Hepatocyte (in vitro differentiated cells): ENCODE measurements around the gene PRAMEF2. TPM values are rescaled to one million over a fixed set of nuclear protein-coding genes. Genes with fewer than 3 reads are reported as not detected.
"Not testable (repeated sequence)": the region's sequence is repeated elsewhere in the genome, so short reads cannot be mapped to it uniquely, and the experiment has no call there.

Experiments
- DNase-seq: peaks from one replicate; pipeline ENCODE4 v3.0.0-alpha.2; 2016; ENCODE audit warnings: low spot score
- H2AFZ ChIP-seq: fragments of 200-600 bp; sonication (generic); 2 replicates; pipeline ENCODE4 v1.6.0; 2016; ENCODE audit warnings: antibody characterized with exemption, mild to moderate bottlenecking
- H3K27ac ChIP-seq: fragments of 200-600 bp; sonication (generic); 2 replicates; pipeline ENCODE4 v1.5.1; 2016; ENCODE audit warnings: mild to moderate bottlenecking
- H3K27me3 ChIP-seq: fragments of 200-600 bp; sonication (generic); 2 replicates; pipeline ENCODE4 v1.6.1; 2016
- H3K36me3 ChIP-seq: fragments of 200-600 bp; sonication (generic); replicated peaks from 2 replicates; pipeline ENCODE4 v1.5.1; 2016; ENCODE audit warnings: low read depth; ENCODE audit not compliant: insufficient read depth
- H3K4me1 ChIP-seq: fragments of 200-600 bp; sonication (generic); 2 replicates; pipeline ENCODE4 v1.5.1; 2016; ENCODE audit warnings: mild to moderate bottlenecking, moderate library complexity; ENCODE audit not compliant: insufficient read depth
- H3K4me2 ChIP-seq: fragments of 200-600 bp; sonication (generic); 2 replicates; pipeline ENCODE4 v1.6.0; 2016
- H3K4me3 ChIP-seq: fragments of 200-600 bp; sonication (generic); 2 replicates; pipeline ENCODE4 v1.5.1; 2016; ENCODE audit warnings: mild to moderate bottlenecking
- H3K79me2 ChIP-seq: fragments of 200-600 bp; sonication (generic); 2 replicates; pipeline ENCODE4 v1.6.0; 2017; ENCODE audit warnings: mild to moderate bottlenecking
- H3K9me2 ChIP-seq: fragments of 200-600 bp; sonication (generic); replicated peaks from 2 replicates; pipeline ENCODE4 v1.6.0; 2017; ENCODE audit warnings: mild to moderate bottlenecking; ENCODE audit not compliant: insufficient read depth
- H3K9me3 ChIP-seq: fragments of 200-600 bp; sonication (generic); 2 replicates; pipeline ENCODE4 v1.5.1; 2016; ENCODE audit warnings: low read depth, mild to moderate bottlenecking
- H4K20me1 ChIP-seq: fragments of 200-600 bp; sonication (generic); 2 replicates; pipeline ENCODE4 v1.6.0; 2016; ENCODE audit warnings: mild to moderate bottlenecking; ENCODE audit not compliant: insufficient read depth, poor library complexity, severe bottlenecking
- WGBS: methylation state at CpG from one replicate; pipeline ENCODE4 v1.1.6; 2016; ENCODE audit warnings: low lambda C conversion rate; ENCODE audit errors: missing lambda C conversion rate; 5-methylcytosine and 5-hydroxymethylcytosine counted together
- polyA plus RNA-seq: library from polyadenylated mRNA; unstranded; fragments of >200 nt; fragmentation: Nextera tagmentation; extraction: Ambion mirVana; gene quantifications from 2 replicates; pipeline ENCODE4 v1.2.1, GENCODE V29; 2016
- total RNA-seq: library from RNA; depleted of rRNA; stranded (reverse); fragments of >200 nt; gene quantifications from 2 replicates; pipeline ENCODE4 v1.2.3, GENCODE V29; 2014

The PRAMEF2 gene
- total and polyA plus RNA-seq, 2 experiments from 2014 or later: not detected

- H3K36me3 ChIP-seq, H3K9me2 ChIP-seq, H3K27me3 ChIP-seq, H3K27ac ChIP-seq, H2AFZ ChIP-seq, H3K4me1 ChIP-seq, H3K4me3 ChIP-seq, H3K9me3 ChIP-seq, H4K20me1 ChIP-seq, DNase-seq, H3K4me2 ChIP-seq, H3K79me2 ChIP-seq: not testable (repeated sequence)
- WGBS: 78% methylated on average over 4 of the region's 5 CpGs
These were observed 47.1 kb downstream of the PRAMEF2 start for GRCh38 chr1:12903793-12904572.

Other genes starting within 250 kb of the PRAMEF2 start
- gene DHRS3, start 238.9 kb upstream of the PRAMEF2 start, total RNA-seq: 98.9 and 103 TPM in 2 replicates
- gene DHRS3, start 238.9 kb upstream of the PRAMEF2 start, polyA plus RNA-seq: 75.9 and 84.1 TPM in 2 replicates
- 0.20 TPM in 1 of 2 replicates, not detected in the other for gene AADACL4, start 213.0 kb upstream of the PRAMEF2 start, total RNA-seq
- gene AADACL4, start 213.0 kb upstream of the PRAMEF2 start, polyA plus RNA-seq: not detected in 2 replicates
- gene AADACL3, start 141.0 kb upstream of the PRAMEF2 start, total RNA-seq: 0.10 TPM in 1 of 2 replicates, not detected in the other
- not detected in 2 replicates for gene AADACL3, start 141.0 kb upstream of the PRAMEF2 start, polyA plus RNA-seq
- gene CFAP107, start 110.9 kb upstream of the PRAMEF2 start, total RNA-seq: not detected in 2 replicates
- gene CFAP107, start 110.9 kb upstream of the PRAMEF2 start, polyA plus RNA-seq: not detected in 2 replicates
- gene PRAMEF12, start 83.3 kb upstream of the PRAMEF2 start, total RNA-seq: not detected in 2 replicates
- not detected in 2 replicates for gene PRAMEF12, start 83.3 kb upstream of the PRAMEF2 start, polyA plus RNA-seq
- not detected in 2 replicates for gene PRAMEF1, start 65.7 kb upstream of the PRAMEF2 start, total RNA-seq
- gene PRAMEF1, start 65.7 kb upstream of the PRAMEF2 start, polyA plus RNA-seq: not detected in 2 replicates
- not detected in 2 replicates for gene PRAMEF11, start 25.7 kb upstream of the PRAMEF2 start, total RNA-seq
- not detected in 2 replicates for gene PRAMEF11, start 25.7 kb upstream of the PRAMEF2 start, polyA plus RNA-seq
- not detected in 2 replicates for gene HNRNPCL1, start 8.4 kb upstream of the PRAMEF2 start, total RNA-seq
- gene HNRNPCL1, start 8.4 kb upstream of the PRAMEF2 start, polyA plus RNA-seq: not detected in 2 replicates
- gene PRAMEF4, start 29.1 kb downstream of the PRAMEF2 start, total RNA-seq: not detected in 2 replicates
- not detected in 2 replicates for gene PRAMEF4, start 29.1 kb downstream of the PRAMEF2 start, polyA plus RNA-seq
- not detected in 2 replicates for gene PRAMEF10, start 41.2 kb downstream of the PRAMEF2 start, total RNA-seq
- gene PRAMEF10, start 41.2 kb downstream of the PRAMEF2 start, polyA plus RNA-seq: not detected in 2 replicates
- not detected in 2 replicates for gene PRAMEF7, start 59.5 kb downstream of the PRAMEF2 start, total RNA-seq
- gene PRAMEF7, start 59.5 kb downstream of the PRAMEF2 start, polyA plus RNA-seq: not detected in 2 replicates
- not detected in 2 replicates for gene PRAMEF6, start 90.5 kb downstream of the PRAMEF2 start, total RNA-seq
- not detected in 2 replicates for gene PRAMEF6, start 90.5 kb downstream of the PRAMEF2 start, polyA plus RNA-seq
- not detected in 2 replicates for gene PRAMEF27, start 199.5 kb downstream of the PRAMEF2 start, total RNA-seq
- gene PRAMEF27, start 199.5 kb downstream of the PRAMEF2 start, polyA plus RNA-seq: not detected in 2 replicates
- gene HNRNPCL3, start 203.7 kb downstream of the PRAMEF2 start, total RNA-seq: not detected in 2 replicates
- not detected in 2 replicates for gene HNRNPCL3, start 203.7 kb downstream of the PRAMEF2 start, polyA plus RNA-seq
- not detected in 2 replicates for gene PRAMEF25, start 213.7 kb downstream of the PRAMEF2 start, total RNA-seq
- gene PRAMEF25, start 213.7 kb downstream of the PRAMEF2 start, polyA plus RNA-seq: not detected in 2 replicates